Measurements from ENCODE around the gene FREM1. TPM values are rescaled to one million over a fixed set of nuclear protein-coding genes. Genes with fewer than 3 reads are reported as not detected.

The FREM1 gene
- total RNA-seq, 4 donors from 2014 or later: 1.3 to 5.0 (median 2.2) TPM

DNA sequence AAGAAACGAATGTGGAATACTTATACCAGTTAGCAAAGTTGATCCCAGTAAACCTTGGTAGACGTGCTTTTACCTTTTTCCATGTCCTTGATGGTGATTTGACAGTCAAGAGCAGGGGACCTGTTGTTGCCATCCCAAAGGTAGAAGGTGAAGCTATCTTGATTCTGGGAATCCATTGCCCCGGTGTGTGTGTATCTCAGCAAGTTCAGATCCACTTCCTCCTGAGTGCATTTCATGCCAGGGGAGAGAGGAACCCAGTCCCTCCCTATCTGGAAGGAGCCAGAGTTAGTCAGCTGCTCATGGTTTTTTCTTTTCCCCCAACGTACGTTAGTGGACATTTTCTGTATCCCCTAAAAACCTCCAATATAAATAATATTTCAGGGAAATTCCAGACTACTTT is 121.4 kb downstream of the FREM1 start:
- ATAC-seq (ENCODE audit: low FRiP score): no peak
- TF ChIP-seq, protein P1, sequence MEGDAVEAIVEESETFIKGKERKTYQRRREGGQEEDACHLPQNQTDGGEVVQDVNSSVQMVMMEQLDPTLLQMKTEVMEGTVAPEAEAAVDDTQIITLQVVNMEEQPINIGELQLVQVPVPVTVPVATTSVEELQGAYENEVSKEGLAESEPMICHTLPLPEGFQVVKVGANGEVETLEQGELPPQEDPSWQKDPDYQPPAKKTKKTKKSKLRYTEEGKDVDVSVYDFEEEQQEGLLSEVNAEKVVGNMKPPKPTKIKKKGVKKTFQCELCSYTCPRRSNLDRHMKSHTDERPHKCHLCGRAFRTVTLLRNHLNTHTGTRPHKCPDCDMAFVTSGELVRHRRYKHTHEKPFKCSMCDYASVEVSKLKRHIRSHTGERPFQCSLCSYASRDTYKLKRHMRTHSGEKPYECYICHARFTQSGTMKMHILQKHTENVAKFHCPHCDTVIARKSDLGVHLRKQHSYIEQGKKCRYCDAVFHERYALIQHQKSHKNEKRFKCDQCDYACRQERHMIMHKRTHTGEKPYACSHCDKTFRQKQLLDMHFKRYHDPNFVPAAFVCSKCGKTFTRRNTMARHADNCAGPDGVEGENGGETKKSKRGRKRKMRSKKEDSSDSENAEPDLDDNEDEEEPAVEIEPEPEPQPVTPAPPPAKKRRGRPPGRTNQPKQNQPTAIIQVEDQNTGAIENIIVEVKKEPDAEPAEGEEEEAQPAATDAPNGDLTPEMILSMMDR (IDR thresholded peaks at IDR 0.05): no peak
- DNase-seq (ENCODE audit: low spot score): no peak

DNA sequence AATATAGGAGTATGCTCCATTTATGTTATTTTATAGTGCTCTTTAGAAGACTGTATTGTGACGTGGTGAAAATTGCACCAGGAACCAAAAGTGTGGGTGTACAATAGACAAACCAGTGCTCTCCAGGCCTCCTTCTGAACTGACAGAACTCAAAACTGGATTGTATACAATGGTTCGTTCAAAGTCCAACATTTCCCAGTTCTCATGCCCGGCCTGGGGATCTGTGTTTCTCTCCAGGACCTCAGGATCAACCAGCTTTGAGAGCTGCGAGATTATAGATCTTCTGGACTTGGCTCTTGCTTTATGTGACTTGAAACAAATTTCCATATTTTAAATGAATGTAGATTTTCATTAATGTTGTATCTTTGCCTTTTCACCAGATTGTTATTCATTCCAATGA is 126.9 kb downstream of the FREM1 start:
- no peak for ATAC-seq (ENCODE audit: low FRiP score)
- no peak for DNase-seq (ENCODE audit: low spot score)
- TF ChIP-seq, protein P1 (IDR thresholded peaks at IDR 0.05): no peak

DNA sequence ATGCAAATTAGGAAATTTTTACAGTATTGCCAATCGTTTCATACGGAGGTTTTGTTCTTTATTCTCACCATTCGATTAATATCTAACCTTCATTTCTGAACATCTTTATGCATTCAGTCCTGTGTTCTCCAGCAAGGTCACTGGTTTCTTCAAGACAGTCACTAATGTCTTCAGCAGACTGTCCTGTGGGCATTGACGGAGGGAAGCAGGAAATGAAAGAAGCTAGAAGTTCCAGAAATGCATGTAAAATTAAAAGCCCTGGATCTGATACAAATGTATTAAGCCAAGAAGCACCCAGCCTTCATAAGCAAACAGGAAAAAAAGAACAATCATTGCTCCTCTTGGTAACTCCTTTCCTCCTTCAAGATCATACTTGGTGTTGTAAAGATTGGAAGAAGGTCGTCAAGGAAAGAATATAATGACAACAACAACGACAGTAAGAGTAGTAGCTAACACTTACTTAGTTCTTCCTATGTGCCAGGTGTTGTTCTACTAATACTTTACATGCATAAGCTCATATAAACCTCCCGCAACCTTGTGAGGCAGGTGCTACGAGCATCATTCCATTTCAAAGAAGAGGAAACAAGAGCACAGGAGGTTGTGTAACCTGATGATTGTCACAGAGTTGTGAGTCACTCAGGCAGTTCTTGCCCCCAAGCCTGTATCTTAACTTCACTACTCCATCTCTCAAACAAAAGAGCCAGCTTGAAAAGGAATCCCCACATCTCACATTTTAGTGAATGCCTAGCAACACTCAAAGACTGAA is 127.8 kb downstream of the FREM1 start:
- TF ChIP-seq, protein P1 (IDR thresholded peaks at IDR 0.05): no peak
- DNase-seq (ENCODE audit: low spot score): no peak
- no peak for ATAC-seq (ENCODE audit: low FRiP score)

DNA sequence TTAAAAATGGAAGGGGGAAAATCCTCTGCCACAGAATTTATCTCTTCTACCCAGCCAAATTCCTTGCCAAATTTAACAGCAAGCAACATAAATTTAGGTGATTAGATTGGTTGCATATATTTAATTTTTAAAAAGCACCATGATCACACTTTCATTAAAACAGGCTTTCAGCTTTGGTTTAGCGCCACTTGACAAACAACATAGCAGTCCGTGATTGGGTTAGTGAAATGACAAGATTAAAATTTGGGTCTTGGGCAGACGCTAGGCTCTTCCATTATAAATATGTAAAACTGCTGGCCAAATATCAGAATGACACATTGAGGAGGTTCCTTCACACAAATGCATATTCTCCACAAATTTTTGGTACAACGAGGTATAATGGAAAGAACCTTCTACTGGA is 129.5 kb downstream of the FREM1 start:
- ATAC-seq (ENCODE audit: low FRiP score): no peak
- DNase-seq (ENCODE audit: low spot score): no peak
- TF ChIP-seq, protein P1 (IDR thresholded peaks at IDR 0.05): no peak

DNA sequence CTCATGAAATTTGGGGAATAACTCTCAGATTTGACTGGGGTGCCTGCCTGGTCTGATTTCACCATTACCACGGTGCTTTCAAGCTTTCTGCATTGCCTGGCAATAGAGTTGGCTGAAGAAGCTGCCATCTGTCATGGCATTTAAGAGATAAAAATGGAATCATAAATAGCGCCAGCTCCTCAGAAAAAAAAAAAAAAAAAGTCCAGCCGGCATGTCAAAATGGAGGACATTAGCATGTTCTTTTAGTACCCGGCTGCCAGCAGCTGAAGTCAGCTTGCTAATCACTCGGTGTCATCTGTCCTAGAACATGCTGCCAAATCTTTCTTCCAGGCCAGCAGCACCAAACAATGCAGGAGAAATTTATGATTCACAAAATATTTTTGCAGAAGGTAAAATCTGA is 130.0 kb downstream of the FREM1 start:
- DNase-seq (ENCODE audit: low spot score) (no peak), ATAC-seq (ENCODE audit: low FRiP score) (no peak)
- TF ChIP-seq, protein P1 (IDR thresholded peaks at IDR 0.05): no peak

DNA sequence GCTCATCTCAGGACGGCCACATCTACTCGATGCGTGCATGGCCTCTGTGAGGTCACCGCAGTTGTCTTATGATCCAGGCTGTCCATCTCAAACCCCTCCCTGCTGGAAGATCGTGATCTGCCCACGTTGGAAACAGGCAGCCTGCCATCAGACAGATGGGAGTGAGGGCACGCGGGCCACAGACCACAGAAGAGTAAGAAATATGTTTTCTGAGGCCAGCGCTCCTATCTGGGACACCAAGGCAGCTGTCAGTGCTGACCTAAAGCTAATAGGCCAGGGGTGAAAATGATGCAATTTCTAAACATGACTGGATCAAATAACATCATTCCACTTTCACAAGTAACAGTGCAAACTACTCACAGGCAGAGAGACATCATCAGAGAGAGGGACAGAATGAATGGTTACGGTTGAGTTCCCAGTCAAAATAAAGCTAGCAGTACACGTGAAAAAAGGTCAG is 130.6 kb downstream of the FREM1 start:
- TF ChIP-seq, protein P1 (IDR thresholded peaks at IDR 0.05): no peak
- no peak for ATAC-seq (ENCODE audit: low FRiP score)
- no peak for DNase-seq (ENCODE audit: low spot score)

DNA sequence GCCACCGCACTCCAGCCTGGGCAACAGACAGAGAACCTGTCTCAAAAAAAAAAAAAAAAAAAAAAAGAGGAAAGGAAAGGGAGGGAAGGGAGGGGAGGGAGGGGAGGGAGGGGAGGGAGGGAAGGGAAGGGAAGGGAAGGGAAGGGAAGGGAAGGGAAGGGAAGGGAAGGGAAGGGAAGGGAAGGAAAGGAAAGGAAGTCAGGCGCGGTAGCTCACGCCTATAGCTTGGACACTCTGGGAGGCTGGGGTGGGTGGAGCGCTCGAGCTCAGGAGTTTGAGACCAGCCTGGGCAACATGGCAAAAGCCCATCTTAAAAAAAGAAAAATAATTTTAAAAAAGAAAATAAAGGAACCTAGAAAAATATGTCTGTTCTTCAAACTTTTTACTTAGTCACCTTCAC is 131.7 kb downstream of the FREM1 start:
- TF ChIP-seq, protein P1 (IDR thresholded peaks at IDR 0.05): no peak
- ATAC-seq (ENCODE audit: low FRiP score) (no peak), DNase-seq (ENCODE audit: low spot score) (no peak)
